A549 treated with Hydrocortisone at 1 μM for 4 hours (cell line): ENCODE data around the gene KIAA1191. TPM values are rescaled to one million over a fixed set of nuclear protein-coding genes. Genes with fewer than 3 reads are reported as not detected.

Experiments used
- total RNA-seq: library from RNA; stranded (reverse); fragments of 200-300 nt; extraction: Qiagen RNA extraction; gene quantifications from 5 replicates; pipeline ENCODE4 v1.2.3, GENCODE V29; 2022

KIAA1191 gene, protein sequence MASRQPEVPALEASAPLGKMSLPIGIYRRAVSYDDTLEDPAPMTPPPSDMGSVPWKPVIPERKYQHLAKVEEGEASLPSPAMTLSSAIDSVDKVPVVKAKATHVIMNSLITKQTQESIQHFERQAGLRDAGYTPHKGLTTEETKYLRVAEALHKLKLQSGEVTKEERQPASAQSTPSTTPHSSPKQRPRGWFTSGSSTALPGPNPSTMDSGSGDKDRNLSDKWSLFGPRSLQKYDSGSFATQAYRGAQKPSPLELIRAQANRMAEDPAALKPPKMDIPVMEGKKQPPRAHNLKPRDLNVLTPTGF
- 69.8 to 102 TPM (median 81.8 TPM) in 5 replicates for total RNA-seq

DNA sequence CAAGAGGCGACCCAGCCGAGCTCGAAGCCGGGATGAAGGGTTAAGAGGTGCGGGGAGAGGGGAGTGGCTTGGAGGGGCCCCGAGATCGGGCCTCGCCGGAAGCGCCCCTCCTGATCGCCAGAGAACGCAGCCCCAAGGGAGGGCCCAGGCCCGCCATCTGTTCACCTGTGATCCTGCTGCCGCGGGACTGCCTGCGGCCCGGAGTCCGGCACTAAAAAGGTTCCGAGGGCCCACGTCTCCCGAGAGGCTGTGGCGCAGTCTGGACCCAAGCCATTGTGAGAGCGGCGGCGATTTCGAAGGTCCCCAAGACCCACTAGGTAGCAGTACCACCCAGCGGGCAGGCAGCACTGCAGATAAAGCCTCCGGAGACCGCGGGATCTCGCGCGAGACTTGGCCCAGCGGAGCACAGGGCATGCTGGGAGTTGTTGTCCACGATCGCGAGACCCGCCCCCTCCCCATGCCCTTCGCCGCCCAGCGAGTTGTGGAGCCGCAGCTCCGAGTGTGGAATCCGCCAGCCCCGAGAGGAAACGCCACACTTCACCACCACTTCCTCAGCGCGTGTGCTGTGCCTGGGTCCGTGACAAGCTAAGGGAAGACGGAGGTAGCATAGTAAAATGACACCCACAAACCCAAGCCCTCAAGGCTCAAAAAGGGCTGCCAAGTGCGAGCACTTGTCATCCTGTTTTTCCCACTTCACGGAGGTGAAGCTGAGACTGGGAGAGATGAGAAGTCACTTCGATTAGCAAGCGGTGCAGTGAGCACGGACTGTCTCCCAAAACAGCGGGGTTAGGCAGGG lies at the start of gene KIAA1191:
Gene KIAA1191, minus strand, starts transcription at position 328 of the 796 bp plus-strand sequence. CDS start 2,256 bp downstream, outside the sequence.

DNA sequence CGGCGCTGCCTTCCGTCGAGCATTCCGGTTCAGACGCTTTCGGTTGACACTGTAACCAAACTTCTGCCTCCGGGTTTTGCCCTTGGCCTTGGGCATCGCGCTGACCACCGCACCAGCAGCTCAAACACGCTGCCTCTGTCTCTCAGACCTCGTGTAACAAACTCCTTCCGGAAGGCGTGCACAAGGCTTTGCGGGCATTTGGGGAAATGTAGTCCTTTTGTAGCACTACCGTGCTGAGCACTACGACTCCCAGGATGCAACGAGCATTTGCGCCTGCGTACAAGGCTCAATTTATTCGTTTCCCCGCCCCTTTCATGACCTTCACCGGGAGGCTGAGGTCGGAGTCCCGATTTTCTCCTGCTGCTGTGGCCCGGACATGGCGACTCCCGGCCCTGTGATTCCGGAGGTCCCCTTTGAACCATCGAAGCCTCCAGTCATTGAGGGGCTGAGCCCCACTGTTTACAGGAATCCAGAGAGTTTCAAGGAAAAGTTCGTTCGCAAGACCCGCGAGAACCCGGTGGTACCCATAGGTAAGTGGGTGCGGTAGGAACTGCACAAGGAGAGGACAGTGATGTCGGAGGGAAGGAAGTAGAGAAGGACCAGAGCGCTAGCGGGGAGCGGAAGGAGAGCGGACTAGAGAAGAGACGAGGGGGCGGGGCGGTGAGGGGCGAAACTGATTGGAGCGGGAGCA lies 27.0 kb upstream of the KIAA1191 start, which contains the start of the genes HIGD2A and NOP16:
Gene HIGD2A, plus strand, starts transcription at position 308 of the 691 bp plus-strand sequence. Its CDS starts 69 bp downstream, at position 377.
Gene NOP16, minus strand, starts transcription at position 155 of the 691 bp plus-strand sequence. Its CDS starts 59 bp downstream, at position 96.

DNA sequence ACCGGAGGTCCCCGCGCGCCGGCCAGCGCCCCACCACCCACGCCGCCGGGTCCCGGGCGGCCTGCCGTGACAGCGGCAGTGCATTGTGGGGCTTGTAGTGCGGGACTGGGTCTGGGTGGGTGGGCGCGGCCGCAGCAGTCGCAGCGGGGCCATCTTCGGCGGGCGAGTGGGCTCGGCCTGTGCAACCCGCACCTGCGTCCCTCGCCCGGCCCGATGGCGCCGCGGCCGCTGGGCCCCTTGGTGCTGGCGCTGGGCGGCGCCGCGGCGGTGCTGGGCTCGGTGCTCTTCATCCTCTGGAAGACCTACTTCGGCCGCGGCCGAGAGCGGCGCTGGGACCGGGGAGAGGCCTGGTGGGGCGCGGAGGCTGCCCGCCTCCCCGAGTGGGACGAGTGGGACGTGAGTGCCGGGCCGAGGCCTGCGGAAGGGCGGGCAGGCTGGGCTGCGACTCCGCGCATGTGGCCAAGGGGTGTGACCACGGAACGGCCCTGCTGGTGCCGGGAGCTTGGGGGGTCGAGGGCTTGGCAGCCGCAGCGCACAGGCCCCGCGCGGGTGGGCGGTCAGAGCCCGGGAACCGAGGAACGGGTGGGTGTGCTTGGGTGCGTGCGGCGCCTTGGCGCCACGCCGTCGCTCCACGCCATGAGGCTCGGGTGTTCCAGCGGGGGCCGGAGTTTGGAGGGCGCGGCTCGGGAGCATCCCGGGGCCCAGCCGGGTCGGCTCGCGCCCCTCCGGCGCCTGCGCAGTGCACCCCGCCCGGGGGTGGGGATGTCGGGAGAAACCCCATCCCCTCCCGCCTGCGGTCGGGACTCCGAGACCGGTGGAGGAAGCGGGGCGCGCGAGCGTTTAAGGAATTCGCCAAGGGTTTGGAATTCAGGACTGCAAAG lies 4.0 kb upstream of the KIAA1191 start, which contains the start of gene ARL10:
Gene ARL10, plus strand, starts transcription at position 137 of the 881 bp plus-strand sequence. Its CDS starts 77 bp downstream, at position 214.

Other genes starting within 250 kb of the KIAA1191 start
- 11.4 to 18.0 TPM (median 14.6 TPM) in 5 replicates for gene SIMC1, start 123.3 kb downstream of the KIAA1191 start, total RNA-seq
- 0.36 to 0.86 TPM (median 0.39 TPM) in 5 replicates for gene ARL10, start 3.7 kb upstream of the KIAA1191 start, total RNA-seq
- 122 to 133 TPM (median 127 TPM) in 5 replicates for gene NOP16, start 26.8 kb upstream of the KIAA1191 start, total RNA-seq
- 232 to 276 TPM (median 253 TPM) in 5 replicates for gene HIGD2A, start 27.0 kb upstream of the KIAA1191 start, total RNA-seq
- gene CLTB, start 54.8 kb upstream of the KIAA1191 start, total RNA-seq: 101 to 162 TPM (median 153 TPM) in 5 replicates
- gene FAF2, start 86.6 kb upstream of the KIAA1191 start, total RNA-seq: 45.4 to 58.4 TPM (median 46.0 TPM) in 5 replicates
- gene RNF44, start 175.6 kb upstream of the KIAA1191 start, total RNA-seq: 29.9 to 37.2 TPM (median 32.5 TPM) in 5 replicates
- gene CDHR2, start 187.6 kb upstream of the KIAA1191 start, total RNA-seq: 0.10 to 0.17 TPM (median 0.12 TPM) in 4 of 5 replicates, not detected in the other
- 7.3 to 9.6 TPM (median 9.1 TPM) in 5 replicates for gene GPRIN1, start 248.4 kb upstream of the KIAA1191 start, total RNA-seq